ENCODE data around the gene GGTLC1.
A peak's percentile ranks its signal among the peaks of the same experiment; 100 is the strongest.

GGTLC1 gene

DNA sequence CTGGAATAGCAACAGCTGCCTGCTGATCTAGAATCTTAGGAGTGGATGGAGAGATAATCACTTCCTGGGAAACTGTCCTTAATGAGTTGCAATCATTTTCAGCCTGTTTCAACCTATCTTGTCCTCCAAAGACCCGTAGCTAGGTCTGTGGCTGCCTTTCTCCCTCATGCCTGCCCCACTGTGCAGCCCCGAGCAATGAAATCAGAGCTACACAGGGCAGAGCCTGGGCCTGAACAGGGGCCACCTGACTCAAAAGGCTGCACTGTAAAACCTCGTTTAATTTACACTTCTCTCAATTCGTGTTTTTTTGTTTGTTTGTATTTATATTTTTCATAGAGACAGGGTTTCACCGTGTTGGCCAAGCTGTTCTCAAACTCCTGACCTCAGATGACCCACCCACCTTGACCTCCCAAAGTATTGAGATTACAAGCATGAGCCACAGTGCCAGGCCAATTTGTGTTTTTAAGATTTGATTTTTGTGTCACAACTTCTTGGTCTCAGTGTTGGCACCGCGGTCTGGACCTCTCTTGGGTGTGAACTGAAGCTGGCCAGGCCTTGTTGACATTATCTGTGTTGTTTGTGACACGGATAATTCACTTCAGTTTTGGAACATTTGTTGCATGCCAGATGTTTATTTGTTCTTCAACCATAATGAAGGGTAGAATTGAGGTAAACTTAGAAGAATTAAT, 21.5 kb downstream of the GGTLC1 start:
- no peak overlapping the region for H3K27ac Mint-ChIP-seq
- H3K36me3 Mint-ChIP-seq: no peaks in the 10 kb centered on the region
- H3K4me1 Mint-ChIP-seq: no peaks in the 10 kb centered on the region
- DNase-seq: no peak
- no peak overlapping the region for H3K4me3 Mint-ChIP-seq
- peaks cover 0 to 2% of the 10 kb centered on the region in 2 donors for H3K9me3 Mint-ChIP-seq
- no peak for ATAC-seq (replicated peaks)
- peaks cover 0 to 7% of the 10 kb centered on the region in 2 donors for H3K27me3 Mint-ChIP-seq

DNA sequence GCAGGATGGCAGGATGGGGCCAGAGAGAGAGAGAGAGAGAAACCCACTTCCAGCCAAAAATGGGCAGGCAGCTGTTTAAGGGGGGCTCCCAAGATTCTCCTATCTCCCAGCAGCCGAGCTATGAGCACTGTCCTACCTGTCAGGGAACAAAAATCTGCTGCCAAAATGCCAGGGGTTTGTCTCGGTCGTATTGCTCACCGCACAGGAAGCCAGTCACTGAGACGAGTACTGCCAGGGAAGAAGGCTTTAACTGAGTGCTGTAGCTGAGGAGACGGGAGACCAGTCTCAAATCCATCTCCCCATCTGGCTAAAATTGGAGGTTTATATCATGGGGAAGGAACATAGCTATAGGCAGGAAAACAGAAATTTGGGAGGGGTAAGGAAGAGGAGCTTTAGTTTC, 22.3 kb downstream of the GGTLC1 start:
- no peaks in the 10 kb centered on the region for H3K4me1 Mint-ChIP-seq
- ATAC-seq (replicated peaks) (no peak), DNase-seq (no peak)
- no peak overlapping the region for H3K27ac Mint-ChIP-seq
- no peaks in the 10 kb centered on the region for H3K36me3 Mint-ChIP-seq
- H3K27me3 Mint-ChIP-seq: peaks cover 0 to 7% of the 10 kb centered on the region in 2 donors
- H3K9me3 Mint-ChIP-seq: peaks cover 0 to 2% of the 10 kb centered on the region in 2 donors
- no peak overlapping the region for H3K4me3 Mint-ChIP-seq

- DNase-seq (no peak), ATAC-seq (replicated peaks) (no peak)
- Mint-ChIP-seq H3K4me1 (no peaks in the 10 kb centered on the region), H3K27me3 (peaks cover 0 to 7% of the 10 kb centered on the region in 2 donors), H3K4me3 (no peak overlapping the region), H3K36me3 (no peaks in the 10 kb centered on the region), H3K9me3 (peaks cover 0 to 2% of the 10 kb centered on the region in 2 donors), H3K27ac (no peak overlapping the region)
Measured at GRCh38 chr20:23963941-23964340, 24.6 kb downstream of the GGTLC1 start.

GRCh38 chr20:23962272-23962671, 26.3 kb downstream of the GGTLC1 start:
- Mint-ChIP-seq H3K9me3 (peaks cover 0 to 2% of the 10 kb centered on the region in 2 donors), H3K27ac (no peak overlapping the region), H3K27me3 (peaks cover 0 to 7% of the 10 kb centered on the region in 2 donors), H3K4me1 (no peaks in the 10 kb centered on the region), H3K36me3 (no peaks in the 10 kb centered on the region), H3K4me3 (no peak overlapping the region)
- ATAC-seq (replicated peaks): no peak
- no peak for DNase-seq

GRCh38 chr20:23959054-23959453, 29.5 kb downstream of the GGTLC1 start:
- DNase-seq: no peak
- H3K4me3 Mint-ChIP-seq: no peak overlapping the region
- no peaks in the 10 kb centered on the region for H3K4me1 Mint-ChIP-seq
- H3K36me3 Mint-ChIP-seq: no peaks in the 10 kb centered on the region
- no peak overlapping the region for H3K27ac Mint-ChIP-seq
- H3K27me3 Mint-ChIP-seq: peaks cover 2 to 5% of the 10 kb centered on the region in 2 donors
- H3K9me3 Mint-ChIP-seq: peaks cover 0 to 2% of the 10 kb centered on the region in 2 donors
- ATAC-seq (replicated peaks): no peak

DNA sequence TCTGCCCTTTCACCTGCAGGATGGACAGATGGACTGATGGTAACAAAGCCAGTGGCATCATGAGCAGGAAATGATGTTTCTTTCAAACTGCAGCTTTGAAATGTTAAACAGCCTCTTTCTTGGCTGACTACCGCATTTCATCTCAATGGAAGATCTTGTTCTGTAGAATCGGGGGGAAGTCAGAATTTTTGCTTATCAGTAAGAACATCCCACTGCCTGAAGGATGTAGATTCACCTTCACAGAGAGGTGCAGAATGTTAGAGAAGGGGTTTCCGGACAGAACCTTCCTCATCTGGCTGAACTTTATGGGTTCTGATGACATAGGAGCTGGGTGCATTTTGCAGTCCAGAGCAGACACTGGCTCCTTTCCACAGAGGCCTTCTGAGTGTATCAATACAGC, 32.7 kb downstream of the GGTLC1 start:
- H3K27me3 Mint-ChIP-seq: peaks cover 5 to 6% of the 10 kb centered on the region in 2 donors
- no peaks in the 10 kb centered on the region for H3K9me3 Mint-ChIP-seq
- H3K4me1 Mint-ChIP-seq: no peaks in the 10 kb centered on the region
- no peak overlapping the region for H3K4me3 Mint-ChIP-seq
- no peak for DNase-seq
- no peak for ATAC-seq (replicated peaks)
- no peak overlapping the region for H3K27ac Mint-ChIP-seq
- H3K36me3 Mint-ChIP-seq: no peaks in the 10 kb centered on the region

GRCh38 chr20:23954008-23954745, 34.4 kb downstream of the GGTLC1 start:
- ATAC-seq (replicated peaks) (no peak), DNase-seq (no peak)
- Mint-ChIP-seq H3K4me1 (no peaks in the 10 kb centered on the region), H3K27me3 (peaks cover 5 to 6% of the 10 kb centered on the region in 2 donors), H3K9me3 (no peaks in the 10 kb centered on the region), H3K27ac (no peak overlapping the region), H3K36me3 (no peaks in the 10 kb centered on the region), H3K4me3 (no peak overlapping the region)

DNA sequence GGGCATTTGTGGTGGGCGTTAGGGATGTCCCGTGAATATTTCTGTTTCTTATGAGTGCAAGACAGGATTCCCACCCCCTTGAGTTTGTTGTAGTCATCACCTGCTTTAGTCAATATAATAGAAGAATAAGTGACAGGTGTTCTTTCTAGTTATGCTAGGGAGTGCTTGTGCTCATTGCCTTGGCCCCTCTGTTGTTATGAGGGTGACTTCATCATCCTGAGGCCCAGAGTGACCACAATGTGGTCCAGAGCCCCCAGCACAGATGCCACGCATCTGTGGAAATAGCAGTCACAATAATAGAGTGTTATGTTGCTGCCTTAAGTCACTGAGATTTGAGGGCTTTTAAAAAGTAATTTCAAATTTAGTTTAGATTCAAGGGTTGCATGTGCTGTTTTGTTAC, 42.4 kb downstream of the GGTLC1 start:
- H3K36me3 Mint-ChIP-seq: no peaks in the 10 kb centered on the region
- no peaks in the 10 kb centered on the region for H3K27me3 Mint-ChIP-seq
- DNase-seq: no peak
- H3K27ac Mint-ChIP-seq: no peak overlapping the region
- no peaks in the 10 kb centered on the region for H3K4me1 Mint-ChIP-seq
- no peaks in the 10 kb centered on the region for H3K9me3 Mint-ChIP-seq
- no peak overlapping the region for H3K4me3 Mint-ChIP-seq
- no peak for ATAC-seq (replicated peaks)

- Mint-ChIP-seq H3K27ac (no peak overlapping the region), H3K9me3 (no peaks in the 10 kb centered on the region), H3K36me3 (no peaks in the 10 kb centered on the region), H3K27me3 (no peaks in the 10 kb centered on the region), H3K4me3 (no peak overlapping the region), H3K4me1 (no peaks in the 10 kb centered on the region)
- DNase-seq (no peak), ATAC-seq (replicated peaks) (no peak)
Measured at GRCh38 chr20:23943304-23943703, 45.3 kb downstream of the GGTLC1 start.

DNA sequence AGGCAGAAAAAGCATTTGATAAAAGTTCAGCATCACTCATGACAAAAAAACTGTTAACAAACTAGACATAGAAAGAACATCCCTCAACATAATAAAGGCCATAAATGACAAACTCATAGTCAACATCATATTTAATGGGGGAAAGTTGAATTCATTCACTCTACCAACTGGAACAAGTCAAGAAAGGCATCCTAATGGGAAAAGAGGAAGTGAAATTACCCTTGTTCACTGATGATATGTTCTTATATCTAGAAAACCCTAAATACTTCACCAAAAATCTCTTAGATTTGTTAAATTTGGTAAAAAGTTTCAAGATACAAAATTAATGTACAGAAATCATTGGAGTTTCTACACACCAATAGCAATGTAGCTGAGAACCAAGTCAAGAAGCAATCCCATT, 48.9 kb downstream of the GGTLC1 start:
- no peaks in the 10 kb centered on the region for H3K9me3 Mint-ChIP-seq
- no peaks in the 10 kb centered on the region for H3K4me1 Mint-ChIP-seq
- ATAC-seq (replicated peaks): no peak
- H3K4me3 Mint-ChIP-seq: no peak overlapping the region
- no peak overlapping the region for H3K27ac Mint-ChIP-seq
- no peak for DNase-seq
- H3K36me3 Mint-ChIP-seq: no peaks in the 10 kb centered on the region
- H3K27me3 Mint-ChIP-seq: peaks cover 0 to 11% of the 10 kb centered on the region in 2 donors

DNA sequence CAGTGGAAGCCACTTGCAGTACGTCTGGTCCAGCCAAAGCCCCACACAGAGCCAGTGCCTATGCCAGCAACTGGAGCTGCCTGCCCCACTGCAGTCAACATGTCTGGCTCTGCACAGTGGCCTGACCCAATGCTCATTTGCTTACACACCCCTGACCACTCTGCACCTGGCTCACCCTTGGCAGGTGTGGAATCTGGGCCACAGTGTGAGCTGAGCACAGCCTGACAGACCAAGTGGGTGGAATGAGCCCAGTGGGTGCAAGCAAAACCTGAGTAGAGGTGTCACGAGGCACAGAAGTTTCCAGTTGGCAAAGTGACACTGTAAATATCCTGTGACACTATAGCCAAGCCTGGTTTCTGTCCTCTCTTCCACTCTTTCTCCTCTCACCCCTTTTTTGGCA, 49.5 kb downstream of the GGTLC1 start:
- Mint-ChIP-seq H3K36me3 (no peaks in the 10 kb centered on the region), H3K9me3 (no peaks in the 10 kb centered on the region), H3K4me1 (no peaks in the 10 kb centered on the region), H3K4me3 (no peak overlapping the region), H3K27me3 (peaks cover 4 to 11% of the 10 kb centered on the region in 2 donors), H3K27ac (no peak overlapping the region)
- ATAC-seq (replicated peaks): no peak
- no peak for DNase-seq

- ATAC-seq (replicated peaks): no peak
- peaks cover 4 to 11% of the 10 kb centered on the region in 2 donors for H3K27me3 Mint-ChIP-seq
- no peaks in the 10 kb centered on the region for H3K36me3 Mint-ChIP-seq
- H3K4me1 Mint-ChIP-seq: no peaks in the 10 kb centered on the region
- H3K9me3 Mint-ChIP-seq: no peaks in the 10 kb centered on the region
- no peak for DNase-seq
- H3K4me3 Mint-ChIP-seq: no peak overlapping the region
- H3K27ac Mint-ChIP-seq: no peak overlapping the region
Measured at GRCh38 chr20:23938118-23938438, 50.5 kb downstream of the GGTLC1 start.

DNA sequence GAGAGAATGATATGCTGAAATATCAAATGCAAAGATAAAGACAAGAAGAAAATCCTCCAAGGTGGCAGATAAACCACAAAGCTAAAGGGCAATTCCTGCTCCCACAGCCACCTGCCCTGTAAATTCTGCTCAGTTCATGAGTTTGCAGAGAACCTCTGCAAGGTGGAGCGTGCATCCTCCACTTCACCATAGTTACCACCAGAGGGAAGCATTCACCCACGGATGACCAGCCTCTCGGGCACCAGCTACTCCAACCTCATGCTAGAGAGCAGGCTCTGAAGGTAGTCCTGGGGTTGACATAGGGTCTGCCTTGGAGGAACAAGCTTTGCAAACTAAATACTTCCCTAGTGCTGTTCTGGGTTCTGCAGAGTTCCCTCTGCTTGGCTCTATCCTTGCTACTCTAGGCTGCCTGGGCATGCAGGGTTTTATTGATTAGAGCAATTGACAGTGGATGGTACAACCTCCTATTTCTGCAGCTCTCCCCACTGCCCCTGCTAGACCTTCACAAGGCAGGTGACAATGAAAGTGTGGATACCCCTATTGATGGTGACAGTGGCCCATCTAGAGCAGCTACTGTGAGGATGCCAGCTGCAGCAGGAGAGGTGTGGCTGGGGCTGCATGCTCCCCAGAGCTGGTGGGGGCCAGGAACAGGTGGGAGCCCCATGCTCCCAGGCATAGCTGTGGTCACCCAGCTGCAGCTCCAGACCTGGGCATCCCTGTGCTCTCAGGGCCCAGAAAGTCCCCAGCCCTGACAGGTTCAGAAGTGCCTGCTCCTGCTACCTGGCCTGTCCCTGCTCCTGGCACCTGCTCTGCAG, 51.1 kb downstream of the GGTLC1 start:
- Mint-ChIP-seq H3K4me3 (no peak overlapping the region), H3K36me3 (no peaks in the 10 kb centered on the region), H3K27ac (no peak overlapping the region), H3K4me1 (no peaks in the 10 kb centered on the region), H3K27me3 (peaks cover 4 to 11% of the 10 kb centered on the region in 2 donors), H3K9me3 (no peaks in the 10 kb centered on the region)
- ATAC-seq (replicated peaks) (peak; percentile 95 to 98), DNase-seq (peak; percentile 32)

Data from stimulated activated naive B cell treated with anti-CD40 and anti-IgM and Interleukin-4, amounts not matched to agents 10 μg/mL and 1 μg/mL and 100 μg/mL, for 72 hours (primary cell).